GM19043 (cell line): ENCODE results near the gene FBXO21.

Experiments used
- ATAC-seq: cut with Tn5 transposase; IDR thresholded peaks from one replicate; pipeline ENCODE4 v1.9.1; 2021; ENCODE audit warnings: low read depth; ENCODE audit not compliant: unreplicated experiment

FBXO21 gene

GRCh38 chr12:117168976-117169375, 21.3 kb downstream of the FBXO21 start:
- no peak for ATAC-seq

- no peak for ATAC-seq
Observed at GRCh38 chr12:117167769-117168168, 22.5 kb downstream of the FBXO21 start.

GRCh38 chr12:117166107-117166506, 24.2 kb downstream of the FBXO21 start:
- no peak for ATAC-seq

- ATAC-seq, result no peak
Observed at GRCh38 chr12:117165342-117165741, 24.9 kb downstream of the FBXO21 start.

GRCh38 chr12:117162633-117163032, 27.6 kb downstream of the FBXO21 start:
- ATAC-seq, result no peak

- no peak for ATAC-seq
Observed at GRCh38 chr12:117162167-117162539, 28.1 kb downstream of the FBXO21 start.

GRCh38 chr12:117161460-117162166, 28.7 kb downstream of the FBXO21 start:
- ATAC-seq, result no peak

GRCh38 chr12:117159674-117160073, 30.6 kb downstream of the FBXO21 start:
- no peak for ATAC-seq

- no peak for ATAC-seq
Observed at GRCh38 chr12:117158911-117159553, 31.2 kb downstream of the FBXO21 start.

GRCh38 chr12:117158096-117158495, 32.2 kb downstream of the FBXO21 start:
- no peak for ATAC-seq

- no peak for ATAC-seq
Observed at GRCh38 chr12:117155278-117156060, 34.8 kb downstream of the FBXO21 start.

GRCh38 chr12:117152793-117153775, 37.2 kb downstream of the FBXO21 start:
- no peak for ATAC-seq

GRCh38 chr12:117151403-117152031, 38.8 kb downstream of the FBXO21 start:
- ATAC-seq, result no peak

- no peak for ATAC-seq
Observed at GRCh38 chr12:117149431-117149830, 40.8 kb downstream of the FBXO21 start.

GRCh38 chr12:117148642-117149041, 41.6 kb downstream of the FBXO21 start:
- no peak for ATAC-seq

- no peak for ATAC-seq
Observed at GRCh38 chr12:117147639-117148038, 42.6 kb downstream of the FBXO21 start.

- no peak for ATAC-seq
Observed at GRCh38 chr12:117145597-117146154, 44.6 kb downstream of the FBXO21 start.

- no peak for ATAC-seq
Observed at GRCh38 chr12:117144599-117144998, 45.7 kb downstream of the FBXO21 start.

GRCh38 chr12:117143008-117143532, 47.2 kb downstream of the FBXO21 start:
- ATAC-seq, result no peak
